SK-N-SH (cell line): Measurements from ENCODE around the gene PTPRG. TPM values are rescaled to one million over a fixed set of nuclear protein-coding genes. Genes with fewer than 3 reads are reported as not detected.

ENCODE experiments used
- CTCF ChIA-PET: fragments of 300-600, 350-600 bp; formaldehyde crosslinking; extraction: SDS; loops from one replicate; lab custom pipeline; 2021; lab: Yijun Ruan, JAX
- POLR2A ChIA-PET: fragments of 350-600 bp; sonication (Branson Sonifier 250); formaldehyde crosslinking; extraction: SDS; loops from one replicate; lab custom pipeline; 2020; ENCODE audit warnings: antibody characterized with exemption, inconsistent platforms; lab: Yijun Ruan, JAX
- DNase-seq: peaks from one replicate; pipeline ENCODE4 v3.0.0; 2012
- H2AFZ ChIP-seq: fragments of 200-600 bp; sonication (generic); 2 replicates; pipeline ENCODE4 v1.8.1; 2016; ENCODE audit warnings: antibody characterized with exemption, mild to moderate bottlenecking, low read depth
- H3F3A ChIP-seq: fragments of 200-600 bp; sonication (generic); replicated peaks from 2 replicates; pipeline ENCODE3; 2016; ENCODE audit warnings: antibody characterized with exemption, mild to moderate bottlenecking; ENCODE audit not compliant: insufficient read depth
- H3K27ac ChIP-seq, 2 experiments: fragments of 200-500 bp in 1 of 2; fragments of 200-600 bp in 1 of 2; sonication (Bioruptor generic) in 1 of 2; sonication (generic), shearing (Covaris generic) in 1 of 2; 2 replicates each; pipeline versions ENCODE4 v1.5.1 to v1.6.1; 2014 to 2016; ENCODE audit warnings: low read depth in 2 of 2, inconsistent platforms in 1 of 2, low read length in 1 of 2, mild to moderate bottlenecking in 1 of 2, mixed read lengths in 1 of 2
- H3K27me3 ChIP-seq: fragments of 200-600 bp; sonication (generic), shearing (Covaris generic); 2 replicates; pipeline ENCODE4 v1.6.1; 2016; ENCODE audit warnings: mixed run types; ENCODE audit not compliant: insufficient read depth
- H3K36me3 ChIP-seq, 2 experiments: fragments of 200-500 bp in 1 of 2; fragments of 200-600 bp in 1 of 2; sonication (Bioruptor generic) in 1 of 2; sonication (generic) in 1 of 2; replicated peaks in 1 of 2; 2 replicates each; pipeline versions ENCODE3 to v1.5.1; 2014 to 2016; ENCODE audit warnings: low read length in 1 of 2, mild to moderate bottlenecking in 1 of 2; ENCODE audit not compliant: insufficient read depth in 2 of 2, control insufficient read depth in 1 of 2
- H3K4me1 ChIP-seq, 2 experiments: fragments of 200-500 bp in 1 of 2; fragments of 200-600 bp in 1 of 2; sonication (Bioruptor generic) in 1 of 2; sonication (generic), shearing (Covaris generic) in 1 of 2; 2 replicates each; pipeline versions ENCODE4 v1.5.1 to v1.6.1; 2014 to 2016; ENCODE audit warnings: low read depth in 1 of 2, low read length in 1 of 2, mixed run types in 1 of 2; ENCODE audit not compliant: insufficient read depth in 2 of 2, control insufficient read depth in 1 of 2
- H3K4me2 ChIP-seq: fragments of 200-600 bp; sonication (generic), shearing (Covaris generic); 2 replicates; pipeline ENCODE4 v1.6.1; 2017; ENCODE audit warnings: mixed run types
- H3K4me3 ChIP-seq, 2 experiments: fragments of 200-500 bp in 1 of 2; fragments of 200-600 bp in 1 of 2; sonication (Bioruptor generic) in 1 of 2; sonication (generic), shearing (Covaris generic) in 1 of 2; 2 replicates each; pipeline versions ENCODE4 v1.5.1 to v1.8.1; 2014 to 2016; ENCODE audit warnings: low read depth in 2 of 2, inconsistent platforms in 1 of 2, low read length in 1 of 2, mild to moderate bottlenecking in 1 of 2, mixed read lengths in 1 of 2, moderate library complexity in 1 of 2
- H3K79me2 ChIP-seq: fragments of 200-600 bp; sonication (generic); 2 replicates; pipeline ENCODE4 v1.8.1; 2017; ENCODE audit warnings: mild to moderate bottlenecking; ENCODE audit not compliant: insufficient read depth
- H3K9ac ChIP-seq: fragments of 200-600 bp; sonication (generic); 2 replicates; pipeline ENCODE4 v1.6.1; 2017; ENCODE audit warnings: mixed run types
- H3K9me2 ChIP-seq: fragments of 200-600 bp; sonication (generic); 2 replicates; pipeline ENCODE4 v1.6.1; 2017; ENCODE audit warnings: mixed run types
- H3K9me3 ChIP-seq: fragments of 200-600 bp; sonication (generic); 2 replicates; pipeline ENCODE4 v1.6.1; 2017; ENCODE audit warnings: mixed run types, mild to moderate bottlenecking, moderate library complexity
- H4K20me1 ChIP-seq: fragments of 200-600 bp; sonication (generic); 2 replicates; pipeline ENCODE4 v1.6.1; 2017; ENCODE audit warnings: mild to moderate bottlenecking, mixed run types; ENCODE audit not compliant: insufficient read depth
- CHD2 ChIP-seq: fragments of 150-350 bp; IDR thresholded peaks from 2 replicates; pipeline ENCODE4 v1.6.1; 2018; ENCODE audit warnings: low read length; ENCODE audit not compliant: partially characterized antibody
- ELF1 ChIP-seq: IDR thresholded peaks from 2 replicates; pipeline ENCODE4 v1.4.0; 2012
- EP300 ChIP-seq, 2 experiments: IDR thresholded peaks; 2 replicates each; pipeline versions ENCODE4 v1.4.0 to v1.6.1; 2012; ENCODE audit warnings: borderline replicate concordance in 1 of 2, low read depth in 1 of 2, low read length in 1 of 2
- EZH2phosphoT487 ChIP-seq: fragments of 200-600 bp; sonication (generic); IDR thresholded peaks from 2 replicates; pipeline ENCODE4 v1.6.1; 2017; ENCODE audit warnings: low read depth, mixed run types, mild to moderate bottlenecking, antibody characterized with exemption, moderate library complexity, borderline replicate concordance
- FOSL2 ChIP-seq: IDR thresholded peaks from 2 replicates; pipeline ENCODE4 v1.4.0; 2012; ENCODE audit warnings: low read depth, mild to moderate bottlenecking, moderate library complexity, borderline replicate concordance
- FOXJ3 ChIP-seq: sonication (generic); formaldehyde crosslinking; IDR thresholded peaks from 2 replicates; pipeline ENCODE4 v1.5.1; 2020; ENCODE audit warnings: mild to moderate bottlenecking, missing genetic modification reagents
- FOXM1 ChIP-seq: IDR thresholded peaks from 2 replicates; pipeline ENCODE4 v1.4.0; 2012; ENCODE audit warnings: low read depth, mild to moderate bottlenecking
- GATA2 ChIP-seq: sonication (generic); formaldehyde crosslinking; IDR thresholded peaks from 2 replicates; pipeline ENCODE4 v1.5.0; 2020; ENCODE audit warnings: mild to moderate bottlenecking, missing genetic modification reagents
- MAX ChIP-seq: IDR thresholded peaks from 2 replicates; pipeline ENCODE4 v1.4.0; 2012; ENCODE audit warnings: low read depth
- MEF2A ChIP-seq: IDR thresholded peaks from 2 replicates; pipeline ENCODE4 v1.4.0; 2012; ENCODE audit warnings: low read depth, borderline replicate concordance
- MXI1 ChIP-seq: IDR thresholded peaks from 2 replicates; pipeline ENCODE4 v1.6.1; 2012; ENCODE audit warnings: mild to moderate bottlenecking, low read depth, low read length, improper control_type of control experiment
- POLR2AphosphoS5 ChIP-seq: IDR thresholded peaks from 2 replicates; pipeline ENCODE4 v1.6.1; 2012; ENCODE audit warnings: low read depth, low read length
- RAD21 ChIP-seq: IDR thresholded peaks from 2 replicates; pipeline ENCODE4 v1.6.1; 2012; ENCODE audit warnings: mild to moderate bottlenecking, low read length
- RCOR1 ChIP-seq: fragments of 150-350 bp; IDR thresholded peaks from 2 replicates; pipeline ENCODE4 v1.6.1; 2017; ENCODE audit warnings: antibody characterized with exemption, low read length
- REST ChIP-seq: IDR thresholded peaks from 2 replicates; pipeline ENCODE4 v1.6.1; 2012; ENCODE audit warnings: mild to moderate bottlenecking, low read depth, low read length, moderate library complexity
- RFX5 ChIP-seq: IDR thresholded peaks from 2 replicates; pipeline ENCODE4 v1.6.1; 2012; ENCODE audit warnings: mild to moderate bottlenecking, improper control_type of control experiment, low read length
- RXRA ChIP-seq: IDR thresholded peaks from 2 replicates; pipeline ENCODE4 v1.4.0; 2012; ENCODE audit warnings: low read depth, mild to moderate bottlenecking, borderline replicate concordance
- SMC3 ChIP-seq: IDR thresholded peaks from 2 replicates; pipeline ENCODE4 v1.6.1; 2012; ENCODE audit warnings: low read depth, low read length, improper control_type of control experiment
- TAF1 ChIP-seq: IDR thresholded peaks from 2 replicates; pipeline ENCODE4 v1.6.1; 2012; ENCODE audit warnings: low read depth, mild to moderate bottlenecking, low read length, moderate library complexity, borderline replicate concordance
- WGBS: methylation state at CpG from one replicate; pipeline ENCODE4 v1.1.6; 2017; ENCODE audit warnings: low lambda C conversion rate; 5-methylcytosine and 5-hydroxymethylcytosine counted together
- polyA plus RNA-seq, 3 experiments: library from polyadenylated mRNA; depleted of rRNA; stranded (reverse); fragments of >200 nt; gene quantifications; 2 replicates each; pipeline ENCODE4 v1.2.3, GENCODE V29; 2012

The PTPRG gene
- polyA plus RNA-seq, 1 of the 3 experiments (the other 2 are of a cell fraction), result 14.1 TPM

- no peak overlapping the region for H3K4me3 ChIP-seq
Measured at GRCh38 chr3:61538486-61538885, 22.9 kb upstream of the PTPRG start.

GRCh38 chr3:61541694-61542093, 19.7 kb upstream of the PTPRG start:
- Histone ChIP-seq H3K36me3 (no peaks in the 10 kb centered on the region), H3K27ac (no peak overlapping the region), H3K9me3 (no peaks in the 10 kb centered on the region), H3K79me2 (no peaks in the 10 kb centered on the region), H3K4me1 (no peaks in the 10 kb centered on the region), H3K27me3 (no peaks in the 10 kb centered on the region; the same call in 1 of the 2 replicates), H3K9me2 (no peaks in the 10 kb centered on the region), H4K20me1 (no peaks in the 10 kb centered on the region), H3F3A (no peaks in the 10 kb centered on the region), H3K4me3 (no peak overlapping the region), H3K4me2 (no peak overlapping the region), H2AFZ (no peak overlapping the region), H3K9ac (no peak overlapping the region)
- POLR2A ChIA-PET, result no interaction called here
- no peak for DNase-seq
- 57% methylated on average over 4 of the region's 4 CpGs for WGBS
- CTCF ChIA-PET, result no interaction called here
- TF ChIP-seq FOXJ3 (CRISPR knock-in tag) (no peak), MXI1 (no peak), GATA2 (CRISPR knock-in tag) (no peak), TAF1 (no peak), EZH2phosphoT487 (no peak), FOSL2 (no peak), RXRA (no peak), ELF1 (no peak), FOXM1 (no peak), RAD21 (no peak), CHD2 (no peak), RCOR1 (no peak)

More at GRCh38 chr3:61538486-61538885, 22.9 kb upstream of the PTPRG start:
- H2AFZ ChIP-seq, result no peak overlapping the region
- H3K79me2 ChIP-seq, result no peaks in the 10 kb centered on the region
- H4K20me1 ChIP-seq, result no peaks in the 10 kb centered on the region
- no peak overlapping the region for H3K9ac ChIP-seq
- H3K9me2 ChIP-seq, result no peaks in the 10 kb centered on the region
- H3K36me3 ChIP-seq, result no peaks in the 10 kb centered on the region
- ChIA-PET POLR2A (no interaction called here), CTCF (no interaction called here)
- H3K27ac ChIP-seq, result no peak overlapping the region
- TF ChIP-seq RFX5, result no peak
- no peak for TF ChIP-seq EP300 (IDR thresholded peaks at IDR 0.05; ENCODE audit: borderline replicate concordance in 1 of 2, low read depth in 1 of 2, low read length in 1 of 2)
- TF ChIP-seq SMC3, result no peak
- TF ChIP-seq MAX, result no peak
- TF ChIP-seq FOSL2, result no peak
- TF ChIP-seq MEF2A, result no peak
- TF ChIP-seq REST, result no peak
- TF ChIP-seq EZH2phosphoT487, result no peak
- no peak for TF ChIP-seq MXI1
- TF ChIP-seq RAD21, result no peak
- TF ChIP-seq TAF1, result no peak
- no peak for TF ChIP-seq POLR2AphosphoS5
- H3K4me1 ChIP-seq, result no peaks in the 10 kb centered on the region
- no peaks in the 10 kb centered on the region for H3F3A ChIP-seq
- H3K9me3 ChIP-seq, result no peaks in the 10 kb centered on the region
- no peaks in the 10 kb centered on the region; the same call in 1 of the 2 replicates for H3K27me3 ChIP-seq
- no peak overlapping the region for H3K4me2 ChIP-seq
- DNase-seq, result no peak
- WGBS, result 72% methylated on average over 5 of the region's 5 CpGs
